Activated CD4-positive, alpha-beta memory T cell treated with anti-CD3 and anti-CD28 coated beads for 36 hours (primary cell): Measurements from ENCODE around the gene VPREB3. TPM values are rescaled to one million over a fixed set of nuclear protein-coding genes. Genes with fewer than 3 reads are reported as not detected.
A peak's percentile ranks its signal among the peaks of the same experiment; 100 is the strongest.

ENCODE experiments used
- CTCF ChIA-PET: fragments of 350-600 bp; sonication (Branson Sonifier 250); formaldehyde crosslinking; loops from one replicate; lab custom pipeline; 2021; ENCODE audit warnings: antibody characterized with exemption, inconsistent platforms; lab: Charles Lee
- POLR2A ChIA-PET: fragments of 350-600 bp; sonication (Branson Sonifier 250); formaldehyde crosslinking; loops from one replicate; lab custom pipeline; 2021; ENCODE audit warnings: antibody characterized with exemption; lab: Charles Lee
- DNase-seq: peaks from one replicate; pipeline ENCODE4 v3.0.0-alpha.2; 2020
- H3K27ac Mint-ChIP-seq: one replicate; pipeline ENCODE4 v1.8.0; 2021; ENCODE audit warnings: mixed read lengths
- H3K27me3 Mint-ChIP-seq: one replicate; pipeline ENCODE4 v1.8.0; 2021; ENCODE audit warnings: mixed read lengths
- H3K36me3 Mint-ChIP-seq: one replicate; pipeline ENCODE4 v1.8.0; 2021; ENCODE audit warnings: mixed read lengths
- H3K4me1 Mint-ChIP-seq: one replicate; pipeline ENCODE4 v1.8.0; 2021; ENCODE audit warnings: low read depth, mixed read lengths
- H3K4me3 Mint-ChIP-seq: one replicate; pipeline ENCODE4 v1.8.0; 2021; ENCODE audit warnings: mild to moderate bottlenecking, mixed read lengths
- H3K9me3 Mint-ChIP-seq: one replicate; pipeline ENCODE4 v1.8.0; 2021; ENCODE audit warnings: mixed read lengths
- intact Hi-C: fragments of 100-400 bp; cut with micrococcal nuclease; formaldehyde crosslinking; loops from one replicate; pipeline ENCODE4 v1.15.1; 2023
- total RNA-seq, 2 experiments: library from RNA; stranded (reverse); gene quantifications; one replicate each; pipeline ENCODE4 v1.2.3, GENCODE V29; 2021

VPREB3 gene
- total RNA-seq, 2 experiments from 2014 or later = not detected

DNA sequence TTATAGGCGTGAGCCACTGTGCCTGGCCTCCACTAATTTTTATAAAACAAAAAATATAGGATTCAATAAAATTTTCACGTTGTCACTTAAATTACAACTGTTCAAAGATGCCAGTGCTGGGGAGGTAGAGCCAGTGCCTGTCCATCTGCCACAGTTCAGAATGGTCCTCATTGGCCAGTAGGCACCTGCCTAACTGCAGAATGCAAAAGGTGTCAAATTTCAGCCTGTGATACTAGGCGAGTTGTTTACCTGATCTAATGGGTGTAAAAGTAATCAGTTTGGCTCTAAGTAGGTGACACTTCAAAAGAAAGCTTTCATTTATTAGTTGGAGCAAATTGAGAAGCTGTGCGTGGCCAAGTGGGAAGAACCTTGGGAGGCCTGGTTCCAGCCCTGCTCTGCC lies 34.9 kb upstream of the VPREB3 start:
- Mint-ChIP-seq H3K27me3 (no peaks in the 10 kb centered on the region), H3K9me3 (no peaks in the 10 kb centered on the region), H3K4me3 (no peak overlapping the region), H3K36me3 (peaks cover 2% of the 10 kb centered on the region), H3K27ac (no peak overlapping the region), H3K4me1 (peaks cover 25% of the 10 kb centered on the region)
- intact Hi-C loops = loop anchor here (5.0 kb wide), 1 partner anchor 68 kb away; the partner anchor contains the start of gene SLC2A11
- ChIA-PET POLR2A (interaction anchor here (0.5 kb wide), 2 partner anchors 30 to 222 kb away, joined by 4 read pairs; no protein-coding TSS in a partner anchor), CTCF (interaction anchor here (2.4 kb wide), 1 partner anchor 61 kb away, joined by 9 read pairs; no protein-coding TSS in a partner anchor)
- DNase-seq = no peak

DNA sequence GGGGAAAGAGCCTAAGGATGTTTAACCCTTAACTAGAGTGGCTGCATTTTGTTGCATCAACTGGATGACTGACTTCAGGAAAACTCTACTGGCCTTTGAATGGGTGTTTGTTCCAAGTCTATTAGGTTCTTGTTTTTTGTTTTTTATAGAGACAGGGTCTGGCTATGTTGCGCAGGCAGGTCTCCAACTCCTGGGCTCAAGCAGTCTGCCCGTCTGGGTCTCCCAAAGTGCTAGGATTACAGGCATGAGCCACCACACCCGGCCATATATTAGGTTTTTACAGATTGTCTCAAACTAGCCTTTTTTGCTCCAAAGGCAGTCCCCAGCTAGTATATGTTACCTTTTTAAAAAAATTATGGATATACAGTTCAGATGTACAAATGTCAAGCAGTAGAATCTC lies 33.7 kb upstream of the VPREB3 start:
- no peaks in the 10 kb centered on the region for H3K36me3 Mint-ChIP-seq
- peak overlapping the region; percentile 86 for H3K4me3 Mint-ChIP-seq
- ChIA-PET CTCF (interaction anchor here (0.8 to 2.4 kb wide), 2 partner anchors 62 to 106 kb away, joined by 3 to 9 read pairs; no protein-coding TSS in a partner anchor), POLR2A (interaction anchor here (0.6 to 2.4 kb wide), 4 partner anchors 9 to 126 kb away, joined by 3 to 8 read pairs (median 4); partner anchors contain the start of gene MMP11)
- H3K9me3 Mint-ChIP-seq = no peaks in the 10 kb centered on the region
- H3K27ac Mint-ChIP-seq = peak overlapping the region; percentile 79
- intact Hi-C loops = loop anchor here (1.0 to 5.0 kb wide), 6 partner anchors 15 to 223 kb away; partner anchors contain the start of genes CABIN1, DERL3, MIF and MMP11
- H3K27me3 Mint-ChIP-seq = no peaks in the 10 kb centered on the region
- H3K4me1 Mint-ChIP-seq = peaks cover 25% of the 10 kb centered on the region
- DNase-seq = no peak

DNA sequence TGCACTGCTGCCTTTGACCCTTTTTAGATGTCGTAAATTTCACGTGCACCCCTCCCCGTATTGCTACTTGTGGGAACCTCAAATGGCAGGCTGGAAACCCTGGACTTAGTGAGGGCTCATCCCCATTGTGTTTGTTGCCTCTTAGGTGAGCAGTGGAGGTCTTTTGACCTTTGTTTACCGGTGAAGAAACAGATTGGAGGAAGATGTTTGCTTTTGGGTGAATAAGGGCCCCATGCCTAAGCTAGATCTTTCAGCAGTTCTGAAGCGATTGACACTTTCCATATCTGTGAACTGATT lies 33.3 kb upstream of the VPREB3 start:
- no peaks in the 10 kb centered on the region for H3K27me3 Mint-ChIP-seq
- H3K4me1 Mint-ChIP-seq = peaks cover 25% of the 10 kb centered on the region
- H3K9me3 Mint-ChIP-seq = no peaks in the 10 kb centered on the region
- peak overlapping the region; percentile 86 for H3K4me3 Mint-ChIP-seq
- peak overlapping the region; percentile 79 for H3K27ac Mint-ChIP-seq
- DNase-seq = no peak
- CTCF ChIA-PET = interaction anchor here (0.8 to 2.4 kb wide), 3 partner anchors 13 to 106 kb away, joined by 3 to 9 read pairs (median 3); no protein-coding TSS in a partner anchor
- intact Hi-C loops = loop anchor here (1.0 to 5.0 kb wide), 6 partner anchors 15 to 224 kb away; partner anchors contain the start of genes CABIN1, DERL3, MIF and MMP11
- no peaks in the 10 kb centered on the region for H3K36me3 Mint-ChIP-seq
- POLR2A ChIA-PET = interaction anchor here (0.6 to 2.4 kb wide), 5 partner anchors 10 to 126 kb away, joined by 3 to 8 read pairs (median 3); partner anchors contain the start of genes MIF and MMP11

DNA sequence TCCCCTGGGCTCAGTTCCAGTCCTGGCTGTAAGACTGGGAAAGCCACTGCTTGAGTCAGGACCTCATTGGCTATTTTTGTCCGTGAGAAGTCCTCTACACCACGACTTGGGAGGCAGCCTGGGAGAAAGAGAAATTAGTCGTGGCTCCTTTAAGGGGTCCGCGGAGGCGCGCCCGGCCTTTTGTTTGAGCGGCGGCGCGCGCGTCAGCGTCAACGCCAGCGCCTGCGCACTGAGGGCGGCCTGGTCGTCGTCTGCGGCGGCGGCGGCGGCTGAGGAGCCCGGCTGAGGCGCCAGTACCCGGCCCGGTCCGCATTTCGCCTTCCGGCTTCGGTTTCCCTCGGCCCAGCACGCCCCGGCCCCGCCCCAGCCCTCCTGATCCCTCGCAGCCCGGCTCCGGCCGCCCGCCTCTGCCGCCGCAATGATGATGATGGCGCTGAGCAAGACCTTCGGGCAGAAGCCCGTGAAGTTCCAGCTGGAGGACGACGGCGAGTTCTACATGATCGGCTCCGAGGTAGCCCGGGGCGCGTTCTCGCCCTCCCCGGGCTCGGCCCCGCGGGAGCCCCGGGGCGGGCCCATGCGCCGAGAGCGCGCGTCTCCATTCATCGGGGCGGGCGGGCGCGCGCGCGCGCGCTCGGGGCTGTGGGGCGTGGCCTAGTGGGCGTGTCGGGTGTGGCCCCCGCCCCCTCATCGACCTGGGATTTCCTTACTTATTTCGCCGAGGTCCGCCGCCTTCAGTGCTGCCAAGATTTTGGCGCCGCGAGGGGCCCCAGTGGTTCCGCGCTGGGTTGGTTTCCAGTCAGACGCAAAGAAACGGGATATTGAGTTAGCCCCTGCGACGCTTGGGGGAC lies 32.8 kb upstream of the VPREB3 start, which contains the start of gene SMARCB1:
Gene SMARCB1 (plus strand): TSS at position 215 of the 848 bp plus-strand sequence. CDS start 204 bp downstream, at position 419.
- ChIA-PET POLR2A (interaction anchor here (0.9 to 2.4 kb wide), 6 partner anchors 15 to 127 kb away, joined by 3 to 8 read pairs (median 4); partner anchors contain the start of genes MIF, MMP11 and ZNF70), CTCF (interaction anchor here (0.5 to 2.4 kb wide), 5 partner anchors 13 to 106 kb away, joined by 3 to 9 read pairs (median 3); no protein-coding TSS in a partner anchor)
- Mint-ChIP-seq H3K27me3 (no peaks in the 10 kb centered on the region), H3K36me3 (no peaks in the 10 kb centered on the region), H3K4me1 (peaks cover 25% of the 10 kb centered on the region), H3K9me3 (no peaks in the 10 kb centered on the region), H3K27ac (peak within 1 kb of the TSS; percentile 94), H3K4me3 (peak within 1 kb of the TSS; percentile 86)
- peak; percentile 93 for DNase-seq
- intact Hi-C loops = loop anchor here (1.0 to 5.0 kb wide), 6 partner anchors 14 to 224 kb away; partner anchors contain the start of genes CABIN1, DERL3, MIF and MMP11

DNA sequence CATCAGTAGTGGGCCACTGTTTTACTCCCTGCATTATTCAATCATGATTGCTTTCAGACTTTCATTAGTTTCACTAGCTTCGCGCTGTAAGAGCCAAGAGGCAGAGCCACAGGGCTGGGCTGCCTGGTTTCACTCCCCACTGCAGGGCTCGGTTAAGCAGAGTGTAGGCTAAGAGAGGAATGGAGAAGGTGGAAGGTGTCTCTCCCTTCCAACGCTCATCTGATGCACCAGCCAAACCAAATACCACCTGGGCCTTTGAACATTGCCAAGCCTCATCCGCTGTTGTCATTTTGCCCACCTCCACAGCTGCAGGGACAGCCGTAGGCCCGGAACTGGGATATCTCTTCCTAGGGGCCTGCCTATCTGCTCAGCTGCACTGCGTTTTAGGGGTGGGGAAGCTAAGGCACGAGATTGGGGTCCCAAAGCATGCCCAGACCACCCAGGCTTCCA lies 32.1 kb upstream of the VPREB3 start:
- H3K4me3 Mint-ChIP-seq = peak overlapping the region; percentile 86

DNA sequence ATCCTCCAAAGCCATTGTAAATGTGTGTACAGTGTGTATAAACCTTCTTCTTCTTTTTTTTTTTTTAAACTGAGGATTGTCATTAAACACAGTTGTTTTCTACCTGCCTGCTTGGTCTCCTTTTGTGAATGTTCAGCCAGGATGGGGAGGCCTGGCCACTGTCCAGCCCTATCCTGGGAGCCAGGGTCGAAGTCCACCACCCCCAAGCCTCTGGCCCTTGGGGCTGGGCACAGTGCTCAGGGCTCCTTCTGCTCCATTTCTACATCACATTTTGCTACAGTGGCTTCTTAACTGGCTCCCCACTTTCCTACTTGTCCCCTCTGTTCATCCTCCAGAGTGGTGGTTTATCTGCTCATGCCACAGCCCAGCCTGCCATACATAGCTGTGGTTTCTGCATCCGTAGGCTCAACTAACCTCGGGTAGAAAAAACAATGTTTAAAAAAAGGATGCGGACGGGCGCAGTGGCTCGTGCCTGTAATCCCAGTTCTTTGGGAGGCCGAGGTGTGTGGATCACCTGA lies 30.0 kb upstream of the VPREB3 start:
- no peak for DNase-seq
- H3K9me3 Mint-ChIP-seq = no peaks in the 10 kb centered on the region
- intact Hi-C loops = no loop called here
- no peak overlapping the region for H3K27ac Mint-ChIP-seq
- CTCF ChIA-PET = no interaction called here
- H3K4me1 Mint-ChIP-seq = peaks cover 18% of the 10 kb centered on the region
- no peaks in the 10 kb centered on the region for H3K27me3 Mint-ChIP-seq
- POLR2A ChIA-PET = no interaction called here
- no peaks in the 10 kb centered on the region for H3K36me3 Mint-ChIP-seq
- no peak overlapping the region for H3K4me3 Mint-ChIP-seq

More for the DNA sequence above, 32.1 kb upstream of the VPREB3 start:
- intact Hi-C loops = loop anchor here (2.0 to 5.0 kb wide), 3 partner anchors 13 to 109 kb away; partner anchors contain the start of genes MIF, MMP11 and SLC2A11
- Mint-ChIP-seq H3K9me3 (no peaks in the 10 kb centered on the region), H3K27me3 (no peaks in the 10 kb centered on the region), H3K27ac (peak overlapping the region; percentile 94), H3K4me1 (peaks cover 25% of the 10 kb centered on the region), H3K36me3 (no peaks in the 10 kb centered on the region)
- no peak for DNase-seq
- CTCF ChIA-PET = interaction anchor here (0.5 to 1.3 kb wide), 3 partner anchors 15 to 63 kb away, joined by 3 to 5 read pairs (median 3); no protein-coding TSS in a partner anchor
- POLR2A ChIA-PET = interaction anchor here (0.7 to 2.4 kb wide), 7 partner anchors 11 to 127 kb away, joined by 3 to 8 read pairs (median 4); partner anchors contain the start of genes MMP11 and ZNF70

DNA sequence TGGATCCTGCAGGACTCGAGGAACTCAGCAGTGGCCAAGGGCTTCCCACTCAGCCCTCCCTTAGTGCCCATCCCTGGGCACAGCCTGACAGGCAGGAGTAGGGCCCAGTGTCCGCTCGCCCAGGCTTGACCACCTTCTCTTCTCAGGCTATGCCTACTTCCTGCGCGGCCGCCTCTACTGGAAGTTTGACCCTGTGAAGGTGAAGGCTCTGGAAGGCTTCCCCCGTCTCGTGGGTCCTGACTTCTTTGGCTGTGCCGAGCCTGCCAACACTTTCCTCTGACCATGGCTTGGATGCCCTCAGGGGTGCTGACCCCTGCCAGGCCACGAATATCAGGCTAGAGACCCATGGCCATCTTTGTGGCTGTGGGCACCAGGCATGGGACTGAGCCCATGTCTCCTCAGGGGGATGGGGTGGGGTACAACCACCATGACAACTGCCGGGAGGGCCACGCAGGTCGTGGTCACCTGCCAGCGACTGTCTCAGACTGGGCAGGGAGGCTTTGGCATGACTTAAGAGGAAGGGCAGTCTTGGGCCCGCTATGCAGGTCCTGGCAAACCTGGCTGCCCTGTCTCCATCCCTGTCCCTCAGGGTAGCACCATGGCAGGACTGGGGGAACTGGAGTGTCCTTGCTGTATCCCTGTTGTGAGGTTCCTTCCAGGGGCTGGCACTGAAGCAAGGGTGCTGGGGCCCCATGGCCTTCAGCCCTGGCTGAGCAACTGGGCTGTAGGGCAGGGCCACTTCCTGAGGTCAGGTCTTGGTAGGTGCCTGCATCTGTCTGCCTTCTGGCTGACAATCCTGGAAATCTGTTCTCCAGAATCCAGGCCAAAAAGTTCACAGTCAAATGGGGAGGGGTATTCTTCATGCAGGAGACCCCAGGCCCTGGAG lies 29.3 kb upstream of the VPREB3 start:
- CTCF ChIA-PET = no interaction called here

DNA sequence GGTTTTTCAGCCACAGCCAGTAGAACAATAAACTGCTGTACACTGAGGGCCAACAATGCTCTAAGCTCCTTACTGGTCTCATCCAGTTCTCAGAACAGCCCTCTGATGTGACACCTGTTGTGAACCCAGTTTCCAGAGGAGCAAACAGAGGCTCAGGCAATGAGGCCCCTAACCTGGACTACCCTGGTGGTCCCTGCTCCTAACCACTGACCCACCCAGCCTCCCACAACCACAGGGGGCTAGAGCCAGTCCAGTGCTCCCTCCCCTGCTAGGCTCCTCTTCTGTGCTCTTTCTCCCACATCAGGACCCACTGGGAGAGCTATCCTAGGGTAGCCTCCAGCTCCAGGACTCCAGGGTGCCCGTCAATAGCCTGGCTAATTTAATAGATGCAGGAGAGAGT lies 28.5 kb upstream of the VPREB3 start:
- POLR2A ChIA-PET = no interaction called here
- no peaks in the 10 kb centered on the region for H3K27me3 Mint-ChIP-seq
- DNase-seq = no peak
- CTCF ChIA-PET = no interaction called here
- intact Hi-C loops = no loop called here
- no peak overlapping the region for H3K27ac Mint-ChIP-seq
- H3K4me3 Mint-ChIP-seq = no peak overlapping the region
- no peaks in the 10 kb centered on the region for H3K9me3 Mint-ChIP-seq
- H3K36me3 Mint-ChIP-seq = no peaks in the 10 kb centered on the region
- H3K4me1 Mint-ChIP-seq = peaks cover 10% of the 10 kb centered on the region

More for the DNA sequence above, 29.3 kb upstream of the VPREB3 start:
- POLR2A ChIA-PET = no interaction called here
- Mint-ChIP-seq H3K36me3 (no peaks in the 10 kb centered on the region), H3K27me3 (no peaks in the 10 kb centered on the region), H3K27ac (no peak overlapping the region), H3K4me3 (no peak overlapping the region), H3K9me3 (no peaks in the 10 kb centered on the region), H3K4me1 (peaks cover 16% of the 10 kb centered on the region)
- intact Hi-C loops = no loop called here
- DNase-seq = no peak

DNA sequence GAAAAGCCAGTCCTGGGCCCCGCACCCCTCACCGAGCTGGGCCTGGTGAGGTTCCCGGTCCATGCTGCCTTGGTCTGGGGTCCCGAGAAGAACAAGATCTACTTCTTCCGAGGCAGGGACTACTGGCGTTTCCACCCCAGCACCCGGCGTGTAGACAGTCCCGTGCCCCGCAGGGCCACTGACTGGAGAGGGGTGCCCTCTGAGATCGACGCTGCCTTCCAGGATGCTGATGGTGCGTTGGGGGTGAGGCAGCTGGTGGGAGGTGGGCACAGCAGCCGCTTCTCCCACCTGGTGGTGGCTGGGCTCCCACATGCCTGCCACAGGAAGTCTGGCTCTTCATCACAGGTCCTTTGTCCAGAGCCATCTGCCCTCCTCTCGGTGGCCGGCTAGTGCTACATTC lies 28.0 kb upstream of the VPREB3 start:
- ChIA-PET CTCF (no interaction called here), POLR2A (no interaction called here)
- no peaks in the 10 kb centered on the region for H3K9me3 Mint-ChIP-seq
- no peaks in the 10 kb centered on the region for H3K36me3 Mint-ChIP-seq
- DNase-seq = no peak
- H3K4me1 Mint-ChIP-seq = peaks cover 7% of the 10 kb centered on the region
- H3K27ac Mint-ChIP-seq = no peak overlapping the region
- no peak overlapping the region for H3K4me3 Mint-ChIP-seq
- intact Hi-C loops = no loop called here
- no peaks in the 10 kb centered on the region for H3K27me3 Mint-ChIP-seq

DNA sequence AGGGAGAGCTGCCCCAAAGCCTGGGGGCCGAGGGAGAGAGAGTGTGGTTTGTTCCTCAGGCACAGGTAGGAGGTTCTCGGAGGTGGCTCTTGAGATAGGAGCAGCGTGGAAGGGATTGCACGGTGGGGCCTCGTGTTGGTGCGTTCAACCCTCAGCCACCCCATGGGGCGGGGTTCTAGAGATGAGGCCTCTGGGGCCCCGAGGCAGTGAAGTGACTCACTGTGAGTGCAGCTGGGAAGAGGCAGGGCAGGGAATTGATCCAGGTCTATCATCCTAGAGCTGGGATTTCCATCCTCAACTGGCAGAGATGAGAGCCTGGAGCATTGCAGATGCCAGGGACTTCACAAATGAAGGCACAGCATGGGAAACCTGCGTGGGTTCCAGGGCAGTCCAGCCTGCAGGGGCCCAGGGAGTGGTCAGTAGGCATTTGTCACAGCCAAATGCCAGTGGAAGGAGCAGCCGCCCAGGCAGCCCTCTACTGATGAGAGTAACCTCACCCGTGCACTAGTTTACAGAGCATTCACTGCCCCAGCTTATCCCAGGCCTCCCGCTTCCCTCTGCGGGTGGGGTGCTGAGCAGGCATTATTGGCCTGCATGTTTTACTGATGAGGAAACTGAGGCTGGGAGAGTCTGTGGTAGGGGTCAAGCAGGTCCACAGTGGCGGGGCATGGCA lies 27.4 kb upstream of the VPREB3 start:
- no peak overlapping the region for H3K4me3 Mint-ChIP-seq
- no peak overlapping the region for H3K27ac Mint-ChIP-seq
- H3K9me3 Mint-ChIP-seq = no peaks in the 10 kb centered on the region
- CTCF ChIA-PET = no interaction called here
- no peak for DNase-seq
- no peaks in the 10 kb centered on the region for H3K27me3 Mint-ChIP-seq
- no peaks in the 10 kb centered on the region for H3K36me3 Mint-ChIP-seq
- intact Hi-C loops = no loop called here
- POLR2A ChIA-PET = no interaction called here
- H3K4me1 Mint-ChIP-seq = peaks cover 6% of the 10 kb centered on the region
